ENCODE results near the gene LGALSL.

DNA sequence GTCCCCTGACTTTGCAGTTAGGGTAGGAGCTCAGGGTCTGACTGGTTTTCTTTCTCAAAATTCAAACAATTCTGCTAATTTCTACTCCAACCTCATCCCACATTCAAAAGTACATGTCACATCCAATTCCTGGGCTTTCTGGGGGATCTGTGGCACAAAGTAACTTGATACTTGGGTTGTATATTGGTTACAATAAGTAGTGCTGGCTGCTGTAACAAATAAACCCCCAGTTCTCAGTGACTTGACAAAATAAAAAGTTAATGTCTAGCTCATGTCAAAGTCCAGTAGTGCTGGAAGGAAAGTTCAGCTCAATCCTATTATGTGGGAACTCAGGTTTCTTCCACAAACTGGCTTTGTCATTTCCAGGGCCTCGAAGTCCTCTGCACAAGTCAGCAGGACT lies 23.1 kb downstream of the LGALSL start:
- TF ChIP-seq, protein P1, sequence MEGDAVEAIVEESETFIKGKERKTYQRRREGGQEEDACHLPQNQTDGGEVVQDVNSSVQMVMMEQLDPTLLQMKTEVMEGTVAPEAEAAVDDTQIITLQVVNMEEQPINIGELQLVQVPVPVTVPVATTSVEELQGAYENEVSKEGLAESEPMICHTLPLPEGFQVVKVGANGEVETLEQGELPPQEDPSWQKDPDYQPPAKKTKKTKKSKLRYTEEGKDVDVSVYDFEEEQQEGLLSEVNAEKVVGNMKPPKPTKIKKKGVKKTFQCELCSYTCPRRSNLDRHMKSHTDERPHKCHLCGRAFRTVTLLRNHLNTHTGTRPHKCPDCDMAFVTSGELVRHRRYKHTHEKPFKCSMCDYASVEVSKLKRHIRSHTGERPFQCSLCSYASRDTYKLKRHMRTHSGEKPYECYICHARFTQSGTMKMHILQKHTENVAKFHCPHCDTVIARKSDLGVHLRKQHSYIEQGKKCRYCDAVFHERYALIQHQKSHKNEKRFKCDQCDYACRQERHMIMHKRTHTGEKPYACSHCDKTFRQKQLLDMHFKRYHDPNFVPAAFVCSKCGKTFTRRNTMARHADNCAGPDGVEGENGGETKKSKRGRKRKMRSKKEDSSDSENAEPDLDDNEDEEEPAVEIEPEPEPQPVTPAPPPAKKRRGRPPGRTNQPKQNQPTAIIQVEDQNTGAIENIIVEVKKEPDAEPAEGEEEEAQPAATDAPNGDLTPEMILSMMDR (conservative IDR thresholded peaks at IDR 0.05; ENCODE audit: low read depth, low read length), result no peak
- no peak for TF ChIP-seq EZH2 (IDR thresholded peaks at IDR 0.05; ENCODE audit: borderline replicate concordance, low read depth, low read length, poor library complexity, severe bottlenecking)
